ENCODE measurements around the gene ZNF2.
A peak's percentile ranks its signal among the peaks of the same experiment; 100 is the strongest.
"Not testable (repeated sequence)": the region's sequence is repeated elsewhere in the genome, so short reads cannot be mapped to it uniquely, and the experiment has no call there.

Gene ZNF2

GRCh38 chr2:95174031-95174542, 8.5 kb downstream of the ZNF2 start:
- peaks cover 21% of the 10 kb centered on the region for H3K36me3 Mint-ChIP-seq (ENCODE audit: low read depth)
- H3K27me3 Mint-ChIP-seq (ENCODE audit: low read depth) = no peaks in the 10 kb centered on the region
- H3K4me3 Mint-ChIP-seq = no peak overlapping the region
- no peaks in the 10 kb centered on the region for H3K4me1 Mint-ChIP-seq (ENCODE audit: low read depth)
- no peak overlapping the region for H3K27ac Mint-ChIP-seq
- peaks cover 19% of the 10 kb centered on the region for H3K9me3 Mint-ChIP-seq

GRCh38 chr2:95179451-95179850, 13.8 kb downstream of the ZNF2 start:
- H3K27ac Mint-ChIP-seq = no peak overlapping the region
- H3K27me3 Mint-ChIP-seq (ENCODE audit: low read depth) = no peaks in the 10 kb centered on the region
- peaks cover 62% of the 10 kb centered on the region for H3K36me3 Mint-ChIP-seq (ENCODE audit: low read depth)
- no peak overlapping the region for H3K4me3 Mint-ChIP-seq
- H3K9me3 Mint-ChIP-seq = peaks cover 51% of the 10 kb centered on the region
- no peaks in the 10 kb centered on the region for H3K4me1 Mint-ChIP-seq (ENCODE audit: low read depth)

GRCh38 chr2:95181774-95182173, 16.2 kb downstream of the ZNF2 start:
- Mint-ChIP-seq H3K27me3 (ENCODE audit: low read depth) (no peaks in the 10 kb centered on the region), H3K9me3 (peaks cover 56% of the 10 kb centered on the region), H3K4me3 (no peak overlapping the region), H3K4me1 (ENCODE audit: low read depth) (no peaks in the 10 kb centered on the region), H3K36me3 (ENCODE audit: low read depth) (peaks cover 57% of the 10 kb centered on the region), H3K27ac (no peak overlapping the region)

GRCh38 chr2:95185197-95185596, 19.6 kb downstream of the ZNF2 start:
- peaks cover 31% of the 10 kb centered on the region for H3K36me3 Mint-ChIP-seq (ENCODE audit: low read depth)
- no peaks in the 10 kb centered on the region for H3K4me1 Mint-ChIP-seq (ENCODE audit: low read depth)
- H3K4me3 Mint-ChIP-seq = no peak overlapping the region
- peaks cover 41% of the 10 kb centered on the region for H3K9me3 Mint-ChIP-seq
- no peaks in the 10 kb centered on the region for H3K27me3 Mint-ChIP-seq (ENCODE audit: low read depth)
- H3K27ac Mint-ChIP-seq = no peak overlapping the region

- Mint-ChIP-seq H3K27ac (no peak overlapping the region), H3K4me1 (ENCODE audit: low read depth) (no peaks in the 10 kb centered on the region), H3K4me3 (no peak overlapping the region), H3K9me3 (peaks cover 35% of the 10 kb centered on the region), H3K36me3 (ENCODE audit: low read depth) (peaks cover 24% of the 10 kb centered on the region), H3K27me3 (ENCODE audit: low read depth) (peaks cover 6% of the 10 kb centered on the region)
Measured at GRCh38 chr2:95185973-95186372, 20.4 kb downstream of the ZNF2 start.

- not testable (repeated sequence) for H3K27ac Mint-ChIP-seq; H3K36me3 Mint-ChIP-seq (ENCODE audit: low read depth)
Measured at GRCh38 chr2:95192956-95193355, 27.3 kb downstream of the ZNF2 start.

GRCh38 chr2:95203911-95204310, 38.3 kb downstream of the ZNF2 start:
- Mint-ChIP-seq H3K27me3 (ENCODE audit: low read depth) (no peaks in the 10 kb centered on the region), H3K27ac (no peak overlapping the region), H3K36me3 (ENCODE audit: low read depth) (peaks cover 5% of the 10 kb centered on the region), H3K4me1 (ENCODE audit: low read depth) (peaks cover 15% of the 10 kb centered on the region), H3K9me3 (peaks cover 18% of the 10 kb centered on the region), H3K4me3 (no peak overlapping the region)

More at GRCh38 chr2:95192956-95193355, 27.3 kb downstream of the ZNF2 start:
- H3K4me1 Mint-ChIP-seq (ENCODE audit: low read depth); H3K27me3 Mint-ChIP-seq (ENCODE audit: low read depth); H3K9me3 Mint-ChIP-seq; H3K4me3 Mint-ChIP-seq: not testable (repeated sequence)

GRCh38 chr2:95204396-95204795, 38.8 kb downstream of the ZNF2 start:
- Mint-ChIP-seq H3K36me3 (ENCODE audit: low read depth) (peaks cover 10% of the 10 kb centered on the region), H3K4me3 (no peak overlapping the region), H3K4me1 (ENCODE audit: low read depth) (peaks cover 15% of the 10 kb centered on the region), H3K9me3 (peaks cover 22% of the 10 kb centered on the region), H3K27me3 (ENCODE audit: low read depth) (no peaks in the 10 kb centered on the region), H3K27ac (no peak overlapping the region)

GRCh38 chr2:95206096-95206495, 40.5 kb downstream of the ZNF2 start:
- Mint-ChIP-seq H3K27ac (peak overlapping the region; percentile 10), H3K4me1 (ENCODE audit: low read depth) (peaks cover 15% of the 10 kb centered on the region), H3K36me3 (ENCODE audit: low read depth) (peaks cover 21% of the 10 kb centered on the region), H3K27me3 (ENCODE audit: low read depth) (no peaks in the 10 kb centered on the region), H3K4me3 (peak overlapping the region; percentile 89), H3K9me3 (peaks cover 30% of the 10 kb centered on the region)

GRCh38 chr2:95207111-95207961, 41.7 kb downstream of the ZNF2 start, which contains the start of gene ZNF892:
ZNF892 (plus strand) TSS chr2:95207521; CDS start chr2:95207816, 295 bp downstream.
- peaks cover 38% of the 10 kb centered on the region for H3K9me3 Mint-ChIP-seq

GRCh38 chr2:95208106-95208505, 42.5 kb downstream of the ZNF2 start:
- peak overlapping the region; percentile 89 for H3K4me3 Mint-ChIP-seq

More at GRCh38 chr2:95207111-95207961, 41.7 kb downstream of the ZNF2 start, which contains the start of gene ZNF892:
- peak within 1 kb of the TSS; percentile 81 for H3K27ac Mint-ChIP-seq
- H3K36me3 Mint-ChIP-seq (ENCODE audit: low read depth) = peaks cover 30% of the 10 kb centered on the region
- H3K4me3 Mint-ChIP-seq = peak within 1 kb of the TSS; percentile 89
- H3K27me3 Mint-ChIP-seq (ENCODE audit: low read depth) = no peaks in the 10 kb centered on the region
- peaks cover 15% of the 10 kb centered on the region for H3K4me1 Mint-ChIP-seq (ENCODE audit: low read depth)

GRCh38 chr2:95215018-95215612, 49.5 kb downstream of the ZNF2 start:
- H3K4me3 Mint-ChIP-seq = no peak overlapping the region

More at GRCh38 chr2:95208106-95208505, 42.5 kb downstream of the ZNF2 start:
- peaks cover 45% of the 10 kb centered on the region for H3K9me3 Mint-ChIP-seq
- H3K27ac Mint-ChIP-seq = no peak overlapping the region
- peaks cover 15% of the 10 kb centered on the region for H3K4me1 Mint-ChIP-seq (ENCODE audit: low read depth)
- no peaks in the 10 kb centered on the region for H3K27me3 Mint-ChIP-seq (ENCODE audit: low read depth)
- H3K36me3 Mint-ChIP-seq (ENCODE audit: low read depth) = peaks cover 37% of the 10 kb centered on the region

GRCh38 chr2:95220449-95220848, 54.8 kb downstream of the ZNF2 start:
- H3K4me3 Mint-ChIP-seq = no peak overlapping the region
- no peak overlapping the region for H3K27ac Mint-ChIP-seq
- H3K9me3 Mint-ChIP-seq = peaks cover 85% of the 10 kb centered on the region
- no peaks in the 10 kb centered on the region for H3K27me3 Mint-ChIP-seq (ENCODE audit: low read depth)
- no peaks in the 10 kb centered on the region for H3K4me1 Mint-ChIP-seq (ENCODE audit: low read depth)
- peaks cover 29% of the 10 kb centered on the region for H3K36me3 Mint-ChIP-seq (ENCODE audit: low read depth)

More at GRCh38 chr2:95215018-95215612, 49.5 kb downstream of the ZNF2 start:
- no peaks in the 10 kb centered on the region for H3K27me3 Mint-ChIP-seq (ENCODE audit: low read depth)
- no peaks in the 10 kb centered on the region for H3K4me1 Mint-ChIP-seq (ENCODE audit: low read depth)
- peaks cover 74% of the 10 kb centered on the region for H3K36me3 Mint-ChIP-seq (ENCODE audit: low read depth)
- no peak overlapping the region for H3K27ac Mint-ChIP-seq
- H3K9me3 Mint-ChIP-seq = peaks cover 90% of the 10 kb centered on the region

- no peaks in the 10 kb centered on the region for H3K27me3 Mint-ChIP-seq (ENCODE audit: low read depth)
- no peak overlapping the region for H3K4me3 Mint-ChIP-seq
- no peak overlapping the region for H3K27ac Mint-ChIP-seq
- H3K36me3 Mint-ChIP-seq (ENCODE audit: low read depth) = peaks cover 2% of the 10 kb centered on the region
- no peaks in the 10 kb centered on the region for H3K4me1 Mint-ChIP-seq (ENCODE audit: low read depth)
- peaks cover 60% of the 10 kb centered on the region for H3K9me3 Mint-ChIP-seq
Measured at GRCh38 chr2:95225658-95226057, 60.0 kb downstream of the ZNF2 start.

GRCh38 chr2:95231723-95232122, 66.1 kb downstream of the ZNF2 start:
- H3K4me3 Mint-ChIP-seq = no peak overlapping the region
- H3K36me3 Mint-ChIP-seq (ENCODE audit: low read depth) = no peaks in the 10 kb centered on the region
- H3K27me3 Mint-ChIP-seq (ENCODE audit: low read depth) = no peaks in the 10 kb centered on the region
- H3K4me1 Mint-ChIP-seq (ENCODE audit: low read depth) = no peaks in the 10 kb centered on the region
- peaks cover 30% of the 10 kb centered on the region for H3K9me3 Mint-ChIP-seq
- H3K27ac Mint-ChIP-seq = no peak overlapping the region

Data from T-helper 1 cell treated with Interleukin-12 subunit alpha and Interleukin-12 subunit beta and Interleukin-4 antibody, amounts not matched to agents 30 μg/mL and 1 μg/mL, for 36 hours (primary cell).